ENCODE results near the gene PPM1L.
"Not testable (repeated sequence)": the region's sequence is repeated elsewhere in the genome, so short reads cannot be mapped to it uniquely, and the experiment has no call there.

Gene PPM1L

DNA sequence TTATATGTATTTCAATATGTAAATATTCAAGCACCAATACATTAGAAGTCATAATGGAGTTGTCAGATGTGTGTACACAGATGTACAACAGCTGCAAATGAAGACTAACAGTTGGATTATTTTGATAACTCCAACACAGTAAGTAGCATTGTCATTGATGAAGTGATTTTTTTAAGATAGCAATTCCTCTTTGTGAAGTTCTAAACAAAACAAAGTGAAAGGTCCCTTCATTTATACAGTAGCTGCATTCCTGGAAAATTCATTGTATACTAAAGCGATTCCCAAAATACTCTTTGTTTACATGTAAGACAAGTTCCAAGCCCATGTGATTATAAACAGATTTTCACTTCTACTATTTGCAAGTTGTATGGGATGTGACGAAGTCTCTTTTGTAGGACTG, 234.4 kb downstream of the PPM1L start:
- no peak overlapping the region for H3K27ac ChIP-seq
- TF ChIP-seq, protein P1, sequence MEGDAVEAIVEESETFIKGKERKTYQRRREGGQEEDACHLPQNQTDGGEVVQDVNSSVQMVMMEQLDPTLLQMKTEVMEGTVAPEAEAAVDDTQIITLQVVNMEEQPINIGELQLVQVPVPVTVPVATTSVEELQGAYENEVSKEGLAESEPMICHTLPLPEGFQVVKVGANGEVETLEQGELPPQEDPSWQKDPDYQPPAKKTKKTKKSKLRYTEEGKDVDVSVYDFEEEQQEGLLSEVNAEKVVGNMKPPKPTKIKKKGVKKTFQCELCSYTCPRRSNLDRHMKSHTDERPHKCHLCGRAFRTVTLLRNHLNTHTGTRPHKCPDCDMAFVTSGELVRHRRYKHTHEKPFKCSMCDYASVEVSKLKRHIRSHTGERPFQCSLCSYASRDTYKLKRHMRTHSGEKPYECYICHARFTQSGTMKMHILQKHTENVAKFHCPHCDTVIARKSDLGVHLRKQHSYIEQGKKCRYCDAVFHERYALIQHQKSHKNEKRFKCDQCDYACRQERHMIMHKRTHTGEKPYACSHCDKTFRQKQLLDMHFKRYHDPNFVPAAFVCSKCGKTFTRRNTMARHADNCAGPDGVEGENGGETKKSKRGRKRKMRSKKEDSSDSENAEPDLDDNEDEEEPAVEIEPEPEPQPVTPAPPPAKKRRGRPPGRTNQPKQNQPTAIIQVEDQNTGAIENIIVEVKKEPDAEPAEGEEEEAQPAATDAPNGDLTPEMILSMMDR (conservative IDR thresholded peaks at IDR 0.05): no peak

- no peak overlapping the region for H3K27ac ChIP-seq
Measured at GRCh38 chr3:160992712-160993111, 236.7 kb downstream of the PPM1L start.

GRCh38 chr3:160996811-160997210, 240.8 kb downstream of the PPM1L start:
- TF ChIP-seq, protein P1 (conservative IDR thresholded peaks at IDR 0.05): no peak

More at GRCh38 chr3:160992712-160993111, 236.7 kb downstream of the PPM1L start:
- TF ChIP-seq, protein P1 (conservative IDR thresholded peaks at IDR 0.05): no peak

DNA sequence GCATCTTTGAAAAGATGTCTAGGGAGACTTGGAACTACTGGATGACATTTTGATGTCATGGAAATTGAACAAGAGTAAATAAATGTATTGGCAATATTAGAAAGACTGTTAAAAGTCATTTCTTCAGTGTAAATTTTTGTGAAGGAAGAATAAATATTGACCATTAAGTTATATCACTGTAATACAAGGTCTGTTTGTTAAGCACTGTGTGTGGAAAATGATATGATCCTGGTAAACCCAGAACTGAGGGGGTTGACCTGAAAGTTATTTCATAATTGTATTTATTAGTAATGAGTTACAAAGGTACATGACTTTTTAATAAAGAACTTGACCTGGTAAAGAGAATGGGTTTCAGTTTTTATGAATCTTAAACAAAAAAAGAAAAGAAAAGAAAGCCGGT, 242.6 kb downstream of the PPM1L start:
- no peak overlapping the region for H3K27ac ChIP-seq
- TF ChIP-seq, protein P1 (conservative IDR thresholded peaks at IDR 0.05): no peak

More at GRCh38 chr3:160996811-160997210, 240.8 kb downstream of the PPM1L start:
- H3K27ac ChIP-seq: no peak overlapping the region

GRCh38 chr3:160999274-160999673, 243.2 kb downstream of the PPM1L start:
- H3K27ac ChIP-seq: no peak overlapping the region
- TF ChIP-seq, protein P1 (conservative IDR thresholded peaks at IDR 0.05): no peak

DNA sequence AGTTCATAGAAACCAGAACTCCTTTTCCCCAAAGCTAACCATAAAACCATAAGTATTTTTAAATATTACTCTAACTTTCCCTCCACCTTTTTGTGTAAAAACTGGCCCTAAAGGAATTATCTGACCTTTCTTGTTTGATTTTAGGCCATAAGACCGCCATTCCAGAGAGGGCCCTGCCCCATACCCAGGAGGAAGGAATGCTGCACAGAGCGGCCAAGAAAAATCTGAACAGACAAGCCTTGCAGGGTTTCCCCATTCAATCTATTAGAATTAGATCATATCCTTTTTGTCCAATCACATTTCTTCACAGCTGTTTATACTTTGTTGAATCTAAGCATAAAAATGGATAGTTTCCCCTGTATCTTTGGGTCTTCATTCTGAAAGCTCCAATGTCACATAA, 252.1 kb downstream of the PPM1L start:
- no peak overlapping the region for H3K27ac ChIP-seq
- TF ChIP-seq, protein P1 (conservative IDR thresholded peaks at IDR 0.05): no peak

DNA sequence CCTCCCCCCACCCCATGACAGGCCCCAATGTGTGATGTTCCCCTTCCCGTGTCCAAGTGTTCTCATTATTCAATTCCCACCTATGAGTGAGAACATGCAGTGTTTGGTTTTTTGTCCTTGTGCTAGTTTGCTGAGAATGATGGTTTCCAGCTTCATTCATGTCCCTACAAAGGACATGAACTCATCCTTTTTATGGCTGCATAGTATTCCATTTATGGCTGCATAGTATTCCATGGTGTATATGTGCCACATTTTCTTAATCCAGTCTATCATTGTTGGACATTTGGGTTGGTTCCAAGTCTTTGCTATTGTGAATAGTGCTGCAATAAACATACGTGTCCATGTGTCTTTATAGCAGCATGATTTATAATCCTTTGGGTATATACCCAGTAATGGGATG, 254.1 kb downstream of the PPM1L start:
- H3K27ac ChIP-seq: not testable (repeated sequence)

DNA sequence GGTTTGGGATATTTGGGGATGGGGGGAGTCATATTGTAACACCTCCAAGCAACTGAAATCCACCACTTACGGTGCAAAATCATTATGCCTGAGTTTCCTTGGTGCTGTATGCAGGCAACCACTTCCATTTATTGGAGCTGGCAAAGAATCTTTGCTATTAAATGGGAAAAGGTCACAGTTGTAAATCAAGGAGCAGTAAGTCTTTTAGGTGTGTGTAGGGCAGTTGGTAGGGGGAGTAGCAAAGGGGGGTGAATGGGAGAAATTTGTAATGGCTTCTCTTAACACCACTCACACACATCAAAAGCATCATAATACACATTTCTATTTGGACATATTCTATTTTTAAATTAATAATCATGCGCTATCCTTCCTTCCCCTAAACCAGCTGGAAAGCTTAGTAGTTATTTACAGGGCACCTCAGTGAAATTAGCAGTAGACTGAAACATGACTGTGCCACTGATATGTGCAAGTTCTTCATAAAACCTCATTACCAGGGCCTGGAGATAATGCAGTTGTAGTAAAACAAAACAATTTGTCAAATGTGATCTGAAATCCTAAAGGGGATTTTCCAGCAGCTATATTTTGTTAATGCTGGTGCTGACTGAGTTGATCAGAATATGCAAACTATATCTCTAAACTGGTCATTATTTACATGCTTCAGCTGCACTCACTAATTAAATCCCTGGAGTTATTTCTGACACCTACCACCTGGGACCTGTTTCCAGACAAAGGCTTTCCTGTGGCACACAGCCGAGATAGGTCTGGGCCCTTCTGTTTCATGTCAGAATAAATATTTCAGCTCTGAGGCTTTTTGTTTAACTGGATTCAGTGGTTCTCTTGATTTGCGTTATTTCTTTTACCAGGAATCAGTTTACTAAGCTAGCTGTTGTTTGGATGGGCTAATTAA, 259.1 kb downstream of the PPM1L start:
- H3K27ac ChIP-seq: no peak overlapping the region
- TF ChIP-seq, protein P1 (conservative IDR thresholded peaks at IDR 0.05): no peak
